Measurements from ENCODE around the gene SLC22A31.

- TF ChIP-seq CTCF (IDR thresholded peaks at IDR 0.05) (no peak), ZBTB33 (IDR thresholded peaks at IDR 0.05; ENCODE audit: borderline replicate concordance, low read depth) (no peak), EP300 (IDR thresholded peaks at IDR 0.05; ENCODE audit: borderline replicate concordance in 1 of 2, low read depth in 1 of 2, low read length in 1 of 2) (no peak), TEAD4 (IDR thresholded peaks at IDR 0.05; ENCODE audit: borderline replicate concordance, insufficient read depth) (no peak), POLR2AphosphoS5 (IDR thresholded peaks at IDR 0.05; ENCODE audit: low read depth, low read length) (no peak), SIN3A (IDR thresholded peaks at IDR 0.05; ENCODE audit: borderline replicate concordance, low read depth, low read length) (no peak), MAX (IDR thresholded peaks at IDR 0.05; ENCODE audit: low read depth) (no peak), FOSL2 (IDR thresholded peaks at IDR 0.05; ENCODE audit: borderline replicate concordance, low read depth) (no peak), USF2 (IDR thresholded peaks at IDR 0.05; ENCODE audit: borderline replicate concordance, low read depth, low read length) (no peak)
Observed at GRCh38 chr16:89242795-89243200, 42.5 kb upstream of the SLC22A31 start.

Data from SK-N-SH (cell line).